Fibroblast of skin of left quadriceps (primary cell): Measurements from ENCODE around the gene FBLL1.
"Not testable (repeated sequence)": the region's sequence is repeated elsewhere in the genome, so short reads cannot be mapped to it uniquely, and the experiment has no call there.

Experiments
- DNase-seq, 2 experiments: peaks; one replicate each; pipeline ENCODE4 v3.0.0-alpha.2; 2013; ENCODE audit warnings: low read depth in 2 of 2

The FBLL1 gene

DNA sequence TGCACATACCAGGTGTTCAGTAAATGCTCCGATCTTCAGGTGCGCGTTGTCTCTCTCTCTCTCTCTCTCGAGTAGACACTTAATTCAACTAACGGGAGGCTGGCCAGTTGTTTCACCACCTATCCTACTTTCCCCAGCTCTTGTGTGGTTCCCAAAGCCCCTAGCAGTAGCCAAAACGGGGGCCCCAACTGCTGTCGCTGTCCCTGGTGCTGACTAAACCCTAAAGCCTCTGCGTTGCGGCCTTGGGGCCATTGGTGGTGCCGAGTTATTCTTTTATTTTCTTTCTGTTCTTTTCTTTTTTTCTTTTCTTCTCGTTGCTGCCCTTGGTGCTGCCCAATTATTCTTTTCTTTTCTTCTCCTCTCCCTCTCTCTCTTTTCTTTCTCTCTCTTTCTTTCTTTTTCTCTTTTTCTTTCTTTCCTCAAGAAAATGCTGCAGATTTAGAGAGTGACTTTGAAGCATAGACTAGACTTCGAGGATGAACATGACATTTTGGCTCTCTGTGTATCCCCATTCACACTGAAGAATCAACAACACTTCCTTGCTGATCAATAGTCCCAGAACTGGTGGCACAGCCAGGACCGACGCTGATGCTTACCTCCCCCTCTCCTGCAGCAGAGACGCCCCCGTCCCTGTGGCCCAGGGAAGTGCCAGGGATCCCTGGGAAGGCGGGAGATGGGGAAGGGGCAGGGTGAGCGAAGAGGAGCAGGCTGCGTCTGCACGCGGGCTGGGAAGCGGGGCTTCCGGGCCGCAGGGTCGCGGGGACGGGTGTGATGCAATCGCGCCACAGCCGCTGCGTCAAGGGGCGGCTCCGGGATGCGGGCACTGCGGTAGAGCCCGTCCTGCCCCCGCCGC, at the start of gene FBLL1:
FBLL1 (plus strand) TSS at position 785 of the 853 bp plus-strand sequence. CDS start 200 bp downstream, outside the sequence.
- peak; percentile 10 to 13 for DNase-seq

DNA sequence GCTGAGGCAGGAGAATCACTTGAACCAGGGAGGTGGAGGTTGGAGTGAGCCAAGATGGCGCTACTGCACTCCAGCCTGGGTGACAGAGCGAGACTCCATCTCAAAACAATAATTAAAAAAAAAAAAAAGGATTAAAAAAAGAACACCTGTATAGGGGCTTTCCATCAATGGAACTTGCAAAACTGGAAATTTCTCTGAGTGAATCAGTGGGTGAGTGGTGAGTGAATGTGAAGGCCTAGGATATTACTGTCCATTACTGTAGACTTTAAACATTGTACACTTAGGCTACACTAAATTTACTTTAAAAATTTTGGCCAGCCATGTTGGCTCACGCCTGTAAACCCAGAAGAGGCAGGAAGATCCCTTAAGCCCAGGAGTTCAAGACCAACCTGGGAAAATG, 48.5 kb upstream of the FBLL1 start:
- no peak for DNase-seq

DNA sequence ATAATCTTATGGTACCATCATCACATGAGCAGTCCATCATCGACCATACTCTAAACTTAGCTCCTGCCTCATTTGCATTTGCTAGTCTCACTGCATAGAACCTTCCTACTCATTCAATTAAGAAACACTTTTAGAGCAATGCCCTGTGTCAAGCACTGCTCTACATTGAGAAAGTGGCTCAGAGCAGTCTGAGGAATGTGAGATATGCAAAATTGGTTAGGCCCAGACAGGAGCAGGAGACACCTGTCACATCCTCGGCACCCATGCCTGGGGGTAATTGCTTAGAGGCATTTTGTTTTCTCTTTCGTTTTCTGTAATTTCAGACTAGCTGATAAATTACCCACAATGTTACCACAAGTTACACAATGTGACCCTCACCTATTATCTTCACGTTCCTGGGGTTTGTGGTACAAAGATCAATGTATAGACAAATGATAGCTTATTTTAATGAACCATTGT, 47.7 kb upstream of the FBLL1 start:
- no peak for DNase-seq

GRCh38 chr5:168482361-168482760, 46.7 kb upstream of the FBLL1 start:
- DNase-seq, result no peak

DNA sequence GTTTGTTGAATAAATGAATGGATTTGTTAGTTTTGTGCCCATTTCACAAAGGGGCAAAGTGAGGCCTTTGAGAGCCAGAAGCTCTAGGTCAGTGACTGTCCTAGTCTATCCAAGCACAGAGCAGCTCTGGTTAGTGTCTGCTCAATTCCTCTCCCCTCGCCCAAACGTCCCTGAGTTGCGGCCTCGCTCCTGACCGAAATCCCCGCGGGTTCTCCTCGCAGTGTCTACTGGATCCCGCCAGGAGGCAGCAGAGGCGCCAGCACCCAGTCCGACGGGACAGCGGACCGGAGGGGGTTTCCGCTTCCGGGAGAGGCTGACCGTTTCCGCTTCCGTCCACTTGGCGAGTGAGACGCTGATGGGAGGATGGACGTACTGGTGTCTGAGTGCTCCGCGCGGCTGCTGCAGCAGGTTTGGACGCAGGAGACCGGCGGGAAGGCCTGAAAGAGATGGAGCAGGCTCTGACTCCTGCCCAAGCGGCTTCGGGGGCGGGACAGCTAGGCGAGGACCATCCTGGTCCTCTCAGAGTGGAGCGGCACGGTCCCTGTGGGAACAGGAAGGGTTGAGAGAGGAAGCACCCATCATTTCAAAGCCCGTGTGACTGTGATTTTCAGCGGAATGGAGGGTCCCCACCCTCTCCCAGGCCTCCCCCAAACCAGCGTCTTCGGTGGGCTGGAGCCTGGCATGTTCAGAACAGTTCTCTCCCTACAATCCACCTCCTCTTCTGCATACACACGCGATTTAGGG, 42.8 kb upstream of the FBLL1 start, which contains the start of gene RARS1:
RARS1 (plus strand) TSS at position 336 of the 744 bp plus-strand sequence; CDS start at position 364, 28 bp downstream.
- DNase-seq, result peak; percentile 81 to 83

DNA sequence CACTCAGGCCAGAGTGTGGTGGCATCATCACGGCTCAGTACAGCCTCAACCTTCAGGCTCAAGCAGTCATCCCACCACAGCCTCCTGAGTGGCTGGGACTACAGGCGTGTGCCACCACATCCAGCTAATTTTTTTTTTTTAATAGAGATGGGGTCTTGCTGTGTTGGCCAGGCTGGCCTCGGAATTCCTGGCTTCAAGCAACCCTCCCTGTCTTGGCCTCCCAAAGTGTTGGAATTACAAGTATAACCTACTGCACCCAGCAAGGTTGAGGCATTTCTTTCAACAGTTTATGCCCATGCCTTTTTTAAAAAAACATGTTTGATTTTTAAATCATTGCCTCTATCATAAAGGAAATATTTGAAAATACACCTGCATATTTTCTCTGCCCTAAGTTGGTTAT, 40.0 kb upstream of the FBLL1 start:
- no peak for DNase-seq

- DNase-seq, result no peak
These were observed 35.0 kb upstream of the FBLL1 start for GRCh38 chr5:168494057-168494555.

DNA sequence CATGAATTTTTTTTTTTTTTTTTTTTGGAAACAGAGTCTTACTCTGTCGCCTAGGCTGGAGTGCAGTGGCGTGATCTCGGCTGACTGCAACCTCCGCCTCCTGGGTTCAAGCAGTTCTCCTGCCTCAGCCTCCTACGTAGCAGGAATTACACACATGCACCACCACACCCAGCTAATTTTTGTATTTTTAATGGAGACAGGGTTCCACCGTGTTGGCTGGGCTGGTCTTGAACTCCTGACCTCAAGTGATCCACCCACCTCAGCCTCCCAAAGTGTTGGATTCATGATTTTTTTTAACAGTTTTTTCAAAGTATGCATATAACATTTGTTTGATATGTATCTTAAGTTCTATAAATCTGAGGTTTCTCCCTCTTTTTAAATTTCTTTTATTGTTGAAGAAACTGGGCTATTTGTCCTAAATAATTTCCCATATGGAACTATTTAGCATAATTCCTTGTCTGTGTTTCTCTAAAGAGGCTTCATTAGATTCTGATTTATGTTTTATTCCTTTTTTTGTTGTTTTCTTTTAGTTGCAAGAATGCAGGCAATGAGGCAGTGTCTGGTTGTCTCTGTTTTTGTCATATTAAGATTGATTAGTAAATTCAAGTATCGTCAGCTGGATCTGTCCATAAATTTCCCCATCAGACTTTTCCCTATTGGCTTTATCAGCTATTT, 26.4 kb upstream of the FBLL1 start:
- no peak for DNase-seq

DNA sequence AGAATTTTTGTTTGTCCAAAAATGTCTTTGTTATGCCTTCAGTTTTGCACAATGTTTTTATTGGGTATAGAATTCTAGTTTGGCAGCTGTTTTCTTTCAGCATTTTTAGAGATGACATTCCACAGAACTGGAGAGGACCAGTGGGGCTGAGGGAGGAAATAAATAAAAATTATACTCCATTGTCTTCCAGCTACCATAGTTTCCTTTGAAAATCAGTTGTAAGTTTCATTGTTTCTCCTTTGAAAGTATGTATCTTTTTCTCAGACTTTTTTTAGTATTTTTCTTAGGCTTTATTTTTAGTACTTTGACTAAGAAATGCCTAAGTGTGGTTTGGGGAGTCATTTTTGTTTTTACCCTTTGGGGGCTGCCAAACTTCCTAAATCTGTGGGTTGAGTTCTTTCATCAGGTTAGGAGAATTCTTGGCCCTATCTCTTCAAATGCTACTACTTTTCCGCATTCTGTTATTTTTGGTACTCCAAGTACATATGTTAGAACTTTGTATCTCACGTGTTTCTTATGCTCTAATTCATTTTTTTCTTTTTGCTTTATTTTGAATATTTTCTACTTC, 15.2 kb upstream of the FBLL1 start:
- DNase-seq, result no peak

DNA sequence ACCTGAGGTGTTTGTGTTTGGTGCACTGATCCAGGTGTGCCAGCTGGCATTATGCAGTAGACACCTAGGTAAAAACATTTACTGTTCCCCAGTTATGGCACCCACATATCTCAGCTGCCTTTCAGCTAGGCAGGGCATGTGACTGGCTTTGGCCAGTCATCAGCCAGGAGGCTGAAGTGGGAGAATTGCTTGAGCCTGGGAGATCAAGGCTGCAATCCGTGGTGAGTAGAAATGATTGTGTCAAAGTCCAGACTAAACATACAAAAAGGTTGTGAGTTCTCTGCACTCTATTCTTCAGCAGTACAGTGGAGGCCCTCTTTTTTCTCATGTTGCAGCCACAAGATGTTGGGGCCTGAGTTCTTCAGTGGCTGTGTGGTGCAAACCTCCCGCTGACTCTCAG, 3.2 kb upstream of the FBLL1 start:
- DNase-seq, result no peak

DNA sequence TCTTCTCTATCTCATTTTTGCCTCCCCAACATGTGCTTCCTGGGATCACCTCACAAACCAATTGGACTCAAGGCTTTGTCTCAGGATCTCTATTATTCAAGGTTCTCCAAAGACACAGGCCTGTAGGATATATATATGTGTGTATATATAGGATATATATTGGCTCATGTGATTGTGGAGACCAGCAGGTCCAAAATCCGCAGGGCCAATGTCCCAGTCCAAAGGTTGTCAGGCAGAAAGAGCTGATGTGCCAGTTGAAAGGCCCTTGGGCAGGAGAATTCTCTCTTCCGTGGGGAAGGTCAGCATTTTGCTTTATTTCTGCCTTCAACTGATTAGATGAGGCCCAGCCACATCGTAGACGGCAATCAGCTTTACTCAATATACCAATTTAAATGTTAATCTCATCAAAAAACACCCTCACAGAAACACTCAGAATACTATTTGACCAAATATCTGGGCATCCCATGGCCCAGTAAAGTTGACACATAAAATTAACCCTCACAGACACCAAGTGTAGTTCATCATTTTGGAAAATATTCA, 1.3 kb upstream of the FBLL1 start:
- DNase-seq, result no peak

DNA sequence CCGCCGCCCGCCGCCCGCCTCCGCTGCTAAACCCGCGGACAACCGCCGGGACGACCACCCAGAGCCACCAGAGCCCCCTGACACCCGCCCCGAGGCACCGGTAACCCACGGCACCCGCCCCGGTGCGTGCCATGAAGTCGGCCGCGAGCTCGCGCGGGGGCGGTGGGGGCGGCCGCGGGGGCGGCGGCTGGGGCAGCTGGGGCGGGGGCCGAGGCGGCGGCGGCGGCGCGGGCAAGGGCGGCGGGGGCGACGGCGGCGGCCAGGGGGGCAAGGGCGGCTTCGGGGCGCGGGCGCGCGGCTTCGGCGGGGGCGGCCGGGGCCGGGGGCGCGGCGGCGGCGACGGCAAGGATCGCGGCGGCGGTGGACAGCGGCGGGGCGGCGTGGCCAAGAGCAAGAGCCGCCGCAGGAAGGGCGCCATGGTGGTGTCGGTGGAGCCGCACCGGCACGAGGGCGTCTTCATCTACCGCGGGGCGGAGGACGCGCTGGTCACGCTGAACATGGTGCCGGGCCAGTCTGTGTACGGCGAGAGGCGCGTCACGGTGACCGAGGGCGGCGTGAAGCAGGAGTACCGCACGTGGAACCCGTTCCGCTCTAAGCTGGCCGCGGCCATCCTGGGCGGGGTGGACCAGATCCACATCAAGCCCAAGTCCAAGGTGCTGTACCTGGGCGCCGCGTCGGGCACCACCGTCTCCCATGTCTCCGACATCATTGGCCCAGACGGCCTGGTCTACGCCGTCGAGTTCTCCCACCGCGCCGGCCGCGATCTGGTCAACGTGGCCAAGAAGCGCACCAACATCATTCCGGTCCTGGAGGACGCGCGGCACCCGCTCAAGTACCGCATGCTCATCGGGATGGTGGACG, 499 bp downstream of the FBLL1 start:
- DNase-seq, result no peak

DNA sequence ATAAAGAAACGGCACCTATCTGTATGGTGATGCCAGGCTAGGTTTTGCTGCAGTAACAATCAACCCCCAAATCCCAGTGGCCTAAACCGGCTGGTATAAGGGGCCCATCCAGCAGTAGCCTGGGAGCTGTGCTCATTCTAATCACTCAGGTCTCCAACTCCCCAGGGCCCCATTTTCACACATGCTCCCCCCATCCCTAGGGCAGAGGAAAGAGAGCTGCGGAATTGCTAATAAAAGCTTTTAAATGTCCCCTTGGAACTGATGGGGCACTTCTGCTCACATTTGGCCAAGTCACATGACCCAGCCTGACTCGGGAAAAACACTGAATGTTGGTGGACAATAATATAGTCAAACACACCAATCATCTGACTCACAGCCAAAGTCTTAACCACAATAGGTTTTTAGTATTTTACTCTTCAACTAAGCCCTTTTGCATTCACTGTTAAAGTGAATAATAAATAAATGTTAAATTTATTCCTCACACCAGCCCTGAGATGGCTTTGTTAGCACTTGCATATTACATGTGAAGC, 1.6 kb downstream of the FBLL1 start:
- DNase-seq, result no peak

- DNase-seq, result no peak
These were observed 2.1 kb downstream of the FBLL1 start for GRCh38 chr5:168531191-168531590.

- DNase-seq, result no peak
These were observed 3.1 kb downstream of the FBLL1 start for GRCh38 chr5:168531987-168532864.

DNA sequence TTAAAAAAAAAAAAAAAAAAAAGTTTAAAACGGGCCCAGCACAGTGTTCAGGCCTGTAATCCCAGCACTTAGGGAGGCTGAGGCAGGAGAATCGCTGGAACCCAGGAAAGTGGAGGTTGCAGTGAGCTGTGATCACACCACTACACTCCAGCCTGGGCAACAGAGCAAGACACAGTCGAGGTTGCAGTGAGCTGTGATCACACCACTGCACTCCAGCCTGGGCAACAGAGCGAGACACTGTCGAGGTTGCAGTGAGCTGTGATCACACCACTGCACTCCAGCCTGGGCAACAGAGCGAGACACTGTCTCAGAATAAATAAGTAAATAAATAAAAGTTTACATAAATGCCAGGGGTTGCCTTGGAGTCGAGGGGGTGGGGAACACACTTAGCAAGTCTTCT, 5.2 kb downstream of the FBLL1 start:
- not testable (repeated sequence) for DNase-seq

GRCh38 chr5:168537176-168537575, 8.1 kb downstream of the FBLL1 start:
- no peak for DNase-seq

DNA sequence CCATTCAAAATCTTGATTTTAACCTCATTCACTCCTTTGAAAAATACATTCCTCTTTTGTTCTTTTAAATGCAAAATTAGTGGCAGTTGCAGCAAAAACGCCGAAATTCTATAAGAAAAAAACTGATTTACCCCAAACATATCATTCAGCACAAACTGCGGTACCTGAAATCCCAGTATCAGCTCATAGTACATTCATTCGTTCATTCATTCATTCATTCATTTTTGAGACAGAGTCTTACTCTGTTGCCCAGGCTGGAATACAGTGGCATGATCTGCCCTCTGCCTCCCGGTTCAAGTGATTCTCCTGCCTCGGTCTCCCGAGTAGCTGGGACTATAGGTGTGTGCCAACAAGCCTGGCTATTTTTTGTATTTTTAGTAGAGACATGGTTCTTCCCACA, 20.4 kb downstream of the FBLL1 start:
- DNase-seq, result no peak

DNA sequence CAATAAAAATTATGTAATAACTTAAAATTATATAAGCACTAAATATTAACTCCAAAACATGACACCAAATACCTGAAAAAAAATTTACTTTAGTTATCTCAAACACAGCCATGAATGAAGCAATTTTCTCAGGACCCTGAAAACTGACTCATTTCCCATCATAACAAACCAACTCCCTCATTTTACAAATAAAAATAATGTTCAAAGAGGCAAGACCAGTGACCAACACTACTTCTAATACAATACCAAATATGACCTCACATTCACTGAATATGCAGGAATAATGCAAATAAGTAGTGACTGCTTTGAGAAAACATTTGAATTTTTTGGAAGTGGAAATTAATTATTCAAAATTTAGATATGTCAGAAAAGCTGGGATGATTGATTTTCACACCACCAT, 21.6 kb downstream of the FBLL1 start:
- DNase-seq, result no peak
